ENCODE results near the gene ZFYVE9. TPM values are rescaled to one million over a fixed set of nuclear protein-coding genes. Genes with fewer than 3 reads are reported as not detected.

Gene ZFYVE9
- total and polyA plus RNA-seq, 2 of the 13 experiments (the other 11 are each of a cell fraction or from before 2014, with no cell fraction given): 9.2 to 19.8 TPM

GRCh38 chr1:52193985-52194384 is 52.1 kb downstream of the ZFYVE9 start:
- ATAC-seq (no peak), FAIRE-seq (no peak), DNase-seq (ENCODE audit: low spot score) (no peak)
- intact Hi-C loops (cut with micrococcal nuclease; ENCODE audit: unreplicated experiment): no loop called here
- CTCF ChIA-PET (ENCODE audit: low intra/inter-chr PET ratio, low total read pairs): no interaction called here
- peaks cover 13% of the 10 kb centered on the region for H3K4me1 ChIP-seq (ENCODE audit: insufficient read depth, low read length)
- H3K9me3 ChIP-seq (ENCODE audit: low read length): no peaks in the 10 kb centered on the region
- no peak overlapping the region for H3K4me3 ChIP-seq (replicated peaks in 1 of 3; ENCODE audit: insufficient read depth in 1 of 3, low read depth in 2 of 3, low read length in 3 of 3)
- H3K9ac ChIP-seq (ENCODE audit: insufficient read depth, low read depth, low read length): no peak overlapping the region
- H3K4me2 ChIP-seq (ENCODE audit: low read depth, low read length): no peak overlapping the region
- 85% methylated on average over 7 of the region's 7 CpGs for WGBS (ENCODE audit: low lambda C conversion rate)
- POLR2A ChIA-PET: no interaction called here
- H3K36me3 ChIP-seq (replicated peaks in 1 of 2; ENCODE audit: control insufficient read depth in 1 of 2, insufficient read depth in 2 of 2, low read length in 2 of 2): no peaks in the 10 kb centered on the region
- H3K79me2 ChIP-seq (ENCODE audit: insufficient read depth, low read length): peaks cover 6% of the 10 kb centered on the region
- TF ChIP-seq ZNF687 (CRISPR knock-in tag; IDR thresholded peaks at IDR 0.05) (no peak), ZNF749 (CRISPR knock-in tag; IDR thresholded peaks at IDR 0.05; ENCODE audit: borderline replicate concordance) (no peak), ZNF484 (CRISPR knock-in tag; IDR thresholded peaks at IDR 0.05; ENCODE audit: borderline replicate concordance, low read depth) (no peak), TMF1 (CRISPR knock-in tag; IDR thresholded peaks at IDR 0.05; ENCODE audit: low read depth) (no peak), GLMP (CRISPR knock-in tag; IDR thresholded peaks at IDR 0.05; ENCODE audit: borderline replicate concordance) (no peak), U2AF1 (optimal IDR thresholded peaks at IDR 0.05; ENCODE audit: low read depth, low read length) (no peak), ZNF230 (CRISPR knock-in tag; IDR thresholded peaks at IDR 0.05) (no peak), ZSCAN22 (CRISPR knock-in tag; IDR thresholded peaks at IDR 0.05) (no peak), ZNF615 (CRISPR knock-in tag; IDR thresholded peaks at IDR 0.05; ENCODE audit: borderline replicate concordance) (no peak), CSRNP1 (CRISPR knock-in tag; IDR thresholded peaks at IDR 0.05) (no peak), SETDB1 (CRISPR knock-in tag; IDR thresholded peaks at IDR 0.05; ENCODE audit: borderline replicate concordance) (no peak)
- 0 out of 2 replicates have a peak, but pooled peaks cover 4% of the 10 kb centered on the region for H4K20me1 ChIP-seq (ENCODE audit: insufficient read depth, low read length)
- no peak overlapping the region for H2AFZ ChIP-seq (ENCODE audit: low read length)
- in situ Hi-C loops (cut with HindIII; ENCODE audit: extremely low pct_ligation_motif_present, low pct_unique_long_range_greater_than_20kb): no loop called here
- no peaks in the 10 kb centered on the region for H3K27me3 ChIP-seq (ENCODE audit: control insufficient read depth in 1 of 2, insufficient read depth in 2 of 2, low read length in 2 of 2)
- no TSS peak for BruUV-seq (replicated peaks)
- no peak overlapping the region for H3K27ac ChIP-seq (ENCODE audit: extremely low read length, insufficient read depth, low read length)

Data from HepG2 (cell line).